Fibroblast of skin of left quadriceps (primary cell): ENCODE results near the gene PDLIM5.
"Not testable (repeated sequence)": the region's sequence is repeated elsewhere in the genome, so short reads cannot be mapped to it uniquely, and the experiment has no call there.

Source experiments
- DNase-seq, 2 experiments: peaks; one replicate each; pipeline ENCODE4 v3.0.0-alpha.2; 2013; ENCODE audit warnings: low read depth in 2 of 2

Gene PDLIM5

DNA sequence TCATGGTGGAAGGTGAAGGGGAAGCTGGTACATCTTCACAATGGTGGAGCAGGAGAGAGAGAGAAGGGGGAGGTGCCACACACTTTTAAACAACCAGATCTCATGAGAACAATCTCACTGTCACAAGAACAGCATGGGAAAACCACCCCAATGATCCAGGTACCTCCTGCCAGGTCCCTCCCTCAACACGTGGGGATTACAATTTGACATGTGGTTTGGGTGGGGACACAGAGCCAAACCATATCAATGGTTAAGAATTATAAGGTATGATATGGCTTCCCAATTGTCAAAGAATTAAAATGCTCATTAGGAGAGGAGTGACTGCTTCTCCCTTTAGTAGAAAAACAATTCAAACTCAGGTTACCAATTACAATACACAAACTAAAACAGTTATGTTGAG is 143.3 kb downstream of the PDLIM5 start:
- no peak for DNase-seq

DNA sequence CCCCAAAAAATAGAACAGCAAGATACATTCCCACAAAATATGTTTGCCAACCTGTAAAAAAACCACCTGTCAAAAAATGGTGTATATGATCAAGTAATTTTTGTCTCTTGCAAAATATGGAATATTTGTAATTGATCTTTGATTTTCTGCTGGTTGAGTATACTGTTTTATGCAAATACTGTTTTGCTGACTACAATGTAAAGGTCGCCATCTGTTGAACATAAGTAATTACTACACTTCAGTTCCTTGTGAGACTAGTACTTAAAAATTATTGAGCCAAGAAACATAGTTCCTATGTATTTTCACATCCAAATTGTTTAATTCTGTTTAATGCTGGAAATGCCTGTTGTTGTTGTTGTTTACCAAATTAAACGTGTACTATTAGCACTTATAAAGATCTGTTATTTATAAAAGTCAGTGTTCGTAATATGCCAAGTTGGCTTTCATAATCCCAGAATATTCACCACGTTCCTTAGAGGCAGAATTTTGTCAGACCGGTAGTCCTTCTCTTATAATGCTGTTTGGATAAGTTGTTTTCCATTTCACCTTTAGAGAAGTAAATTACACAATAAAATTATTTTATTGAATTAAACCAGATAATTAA is 144.2 kb downstream of the PDLIM5 start:
- peak; percentile 33 to 34 for DNase-seq

DNA sequence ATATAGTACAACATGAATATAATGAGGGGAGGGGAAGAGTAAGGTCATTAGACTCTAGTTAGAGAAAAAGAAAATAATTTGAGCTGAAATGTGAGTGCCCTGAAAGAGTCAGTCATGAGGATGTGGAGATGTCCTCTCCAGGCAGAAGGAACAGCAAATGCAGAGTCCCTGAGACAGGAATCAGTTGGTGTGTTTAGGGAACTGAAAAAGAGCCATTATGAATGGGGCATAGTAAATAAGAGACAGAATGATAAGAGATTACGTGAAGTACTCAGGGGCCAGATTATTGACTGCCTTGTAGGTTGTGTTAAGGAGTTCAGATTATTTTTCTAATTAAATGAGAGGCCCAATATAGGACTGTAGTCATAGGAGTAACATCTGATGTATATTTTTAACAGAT is 147.0 kb downstream of the PDLIM5 start:
- DNase-seq = no peak

DNA sequence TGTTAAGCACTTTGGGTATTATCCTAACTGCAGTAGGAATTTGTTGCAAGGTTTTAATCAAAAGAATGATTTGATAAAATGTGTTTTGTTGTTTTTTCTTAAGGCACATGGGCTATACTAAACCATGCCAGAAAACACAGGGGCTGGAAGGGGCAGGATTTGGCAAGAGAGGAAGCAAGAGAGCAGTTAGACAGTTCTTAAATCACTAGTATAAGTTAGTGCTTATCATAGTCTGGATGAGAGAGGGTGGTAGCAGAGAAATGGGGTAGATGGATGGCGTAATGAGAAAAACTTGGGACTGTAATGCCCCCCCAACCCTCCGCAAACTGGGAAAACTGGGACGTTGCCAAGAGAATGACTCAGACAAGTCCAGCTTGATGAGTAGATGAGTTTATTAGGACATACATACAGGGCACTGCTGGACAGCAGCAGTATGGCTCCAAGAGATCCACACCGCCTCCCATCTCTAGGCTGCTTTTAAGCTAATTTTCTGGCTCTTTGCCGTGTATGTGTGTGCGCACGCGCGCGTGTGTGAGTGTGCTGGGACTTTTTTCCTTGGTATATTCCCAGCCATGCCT is 151.5 kb downstream of the PDLIM5 start:
- peak in 1 of 2 experiments; percentile 13 for DNase-seq

DNA sequence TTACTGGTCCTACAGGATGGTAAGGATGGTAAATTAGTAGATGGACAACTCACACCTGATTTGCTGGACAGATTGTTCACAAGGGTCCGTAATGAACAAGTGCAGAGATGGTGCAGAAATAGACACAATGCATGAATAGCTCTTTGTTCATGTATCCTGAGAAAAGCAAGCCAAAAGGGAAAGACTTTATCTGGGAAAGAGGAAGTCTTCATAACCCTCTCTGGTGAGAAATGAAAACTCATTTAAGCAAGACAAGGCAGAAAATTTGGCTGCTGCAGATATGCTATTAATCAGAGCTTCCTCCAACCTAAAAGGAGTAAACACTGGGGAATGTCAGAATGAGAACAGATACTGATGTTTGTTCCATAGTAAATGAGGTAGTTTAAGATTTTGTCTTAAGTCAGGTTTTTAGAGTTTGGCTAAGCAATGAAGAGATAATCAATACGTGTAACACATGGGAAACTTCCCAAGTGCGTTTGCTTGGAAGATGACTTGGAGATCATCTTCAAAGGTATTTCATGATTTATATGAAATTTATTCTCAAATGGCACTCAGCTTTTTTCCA is 153.6 kb downstream of the PDLIM5 start:
- DNase-seq = no peak

DNA sequence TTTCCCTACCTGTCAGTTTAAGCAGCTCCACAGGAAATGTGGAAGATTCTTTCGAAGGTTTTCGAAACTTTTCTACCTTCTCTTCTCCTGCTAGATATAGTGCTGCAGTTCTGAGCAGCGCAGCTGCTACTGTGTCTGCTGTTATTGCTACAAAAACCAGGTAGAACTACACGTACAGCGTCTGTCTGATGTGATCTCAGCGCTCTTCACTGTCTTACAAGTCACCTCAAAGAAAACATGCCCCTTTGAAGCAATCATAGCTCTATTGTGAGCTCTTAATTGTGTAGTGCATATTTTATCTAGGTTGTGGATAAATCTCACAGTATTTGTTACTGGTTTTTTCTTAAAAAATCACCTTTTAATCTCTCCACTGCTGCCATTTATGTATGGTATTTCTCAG is 158.4 kb downstream of the PDLIM5 start:
- DNase-seq = no peak

DNA sequence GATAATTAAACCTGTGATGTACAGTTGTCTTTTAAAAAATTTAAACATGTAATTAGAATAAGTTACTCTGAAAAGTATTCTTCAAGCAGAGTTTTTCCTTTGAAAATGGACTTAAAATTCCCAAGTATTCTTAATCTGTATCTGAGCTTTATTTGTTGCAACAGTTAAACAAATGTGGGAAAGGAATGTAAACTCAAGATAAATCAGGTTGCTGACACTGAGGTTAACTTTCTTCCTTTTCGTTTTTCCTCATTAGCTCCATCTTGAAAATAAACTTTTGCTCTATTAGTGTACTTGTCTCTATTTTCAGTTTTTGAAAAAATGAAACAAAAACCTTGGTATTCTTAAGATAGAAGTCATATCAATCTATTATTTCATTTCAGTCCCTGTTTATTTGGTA is 161.5 kb downstream of the PDLIM5 start:
- no peak for DNase-seq

DNA sequence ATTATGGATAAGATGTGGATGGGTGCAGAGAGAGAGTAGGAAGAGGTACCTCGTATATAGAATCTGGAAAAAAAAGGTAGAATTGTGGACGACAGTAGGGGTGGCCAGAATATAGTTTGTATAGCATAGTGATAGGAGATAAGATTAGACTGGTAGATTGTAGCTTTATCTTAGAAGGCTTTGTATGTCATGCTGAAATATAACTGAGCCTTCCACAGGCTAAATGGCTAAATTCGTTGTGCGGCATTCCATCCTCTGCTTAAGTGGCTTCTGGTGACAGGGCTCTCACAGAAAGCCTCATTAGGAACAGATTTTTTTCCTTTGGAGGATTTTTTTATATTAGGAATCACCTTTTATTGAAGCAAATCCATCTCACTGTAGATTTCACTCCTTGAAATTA is 163.7 kb downstream of the PDLIM5 start:
- no peak for DNase-seq

DNA sequence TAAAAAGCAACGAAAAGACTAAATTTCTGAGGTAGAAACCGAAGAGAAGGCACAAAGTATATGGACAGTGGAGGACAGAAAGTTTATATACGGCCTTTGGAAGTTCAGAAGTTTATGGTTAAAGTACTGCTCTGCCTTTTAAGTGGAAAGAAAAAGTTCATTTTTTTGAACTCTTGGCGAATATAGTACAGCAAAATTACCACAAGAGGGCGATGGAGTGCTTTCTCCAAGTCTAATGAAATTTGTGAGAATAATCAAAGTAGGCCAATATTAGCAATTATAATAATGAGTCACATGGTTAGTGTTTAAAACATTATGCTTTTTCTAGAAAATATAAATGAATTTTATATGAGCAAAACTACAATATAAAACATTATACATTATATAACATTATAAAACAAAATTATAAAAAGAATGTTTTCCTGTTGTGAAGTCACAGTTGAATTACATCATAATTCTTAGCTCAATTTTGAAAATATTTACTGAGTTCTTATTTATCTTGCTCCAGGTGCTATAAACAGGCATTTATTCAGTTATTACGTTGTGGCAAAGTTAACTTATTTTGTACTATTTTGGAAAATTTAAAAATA is 169.8 kb downstream of the PDLIM5 start:
- DNase-seq = peak in 1 of 2 experiments; percentile 12

DNA sequence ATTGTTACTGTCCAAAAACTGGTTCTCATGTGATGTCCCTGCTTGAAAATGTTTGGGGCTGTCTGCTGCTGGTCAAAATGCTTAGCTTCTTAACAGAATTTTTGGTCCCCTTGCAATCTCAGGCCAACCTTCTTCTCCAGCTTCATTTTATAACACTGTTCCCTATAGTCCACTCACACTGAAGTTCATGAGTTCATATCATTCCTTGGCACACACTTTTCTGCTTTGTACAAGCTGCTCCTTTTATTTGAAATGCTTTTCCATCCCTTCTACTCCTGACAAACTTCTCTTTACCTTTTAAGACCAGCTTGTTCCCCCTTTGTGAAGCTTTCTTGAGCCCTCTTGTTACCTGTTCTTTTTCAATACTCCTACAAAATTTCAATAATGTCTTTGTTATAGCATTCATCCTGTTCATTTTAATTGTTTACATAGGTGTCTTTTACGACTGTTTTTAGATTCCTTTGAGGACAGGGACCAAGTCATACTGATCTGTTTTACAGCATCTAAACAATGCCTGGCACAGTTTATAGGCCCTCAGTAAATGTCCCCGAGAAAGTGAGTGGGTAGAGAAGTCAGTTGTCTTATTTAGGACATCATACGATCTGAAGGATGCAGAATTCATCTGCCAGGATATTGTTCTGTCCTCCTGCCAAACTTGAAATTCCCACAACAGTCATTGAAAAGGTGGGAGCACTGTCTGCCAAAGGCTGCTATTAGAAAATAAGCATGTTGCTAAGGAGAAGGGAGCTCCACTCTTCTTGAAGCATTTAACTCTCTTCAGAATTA is 171.6 kb downstream of the PDLIM5 start:
- DNase-seq = no peak

DNA sequence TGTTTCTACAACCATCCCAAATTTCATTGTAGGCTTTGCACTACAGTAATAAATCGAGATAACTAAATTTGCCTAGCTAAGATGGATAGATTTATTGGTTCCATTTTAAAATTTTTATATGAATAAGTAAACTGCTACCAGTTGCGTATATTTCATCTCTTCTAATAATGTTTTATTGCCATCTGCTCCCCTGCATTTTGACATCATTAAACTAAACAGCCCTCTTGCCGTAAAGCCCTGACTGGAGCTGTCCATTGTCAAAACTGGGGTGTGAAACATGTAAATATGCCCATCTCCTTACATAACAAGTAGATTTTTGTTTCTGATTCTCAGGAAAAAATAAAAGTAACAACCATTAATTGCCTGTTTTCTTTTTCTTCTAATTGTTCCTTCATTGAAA is 175.2 kb downstream of the PDLIM5 start:
- no peak for DNase-seq

DNA sequence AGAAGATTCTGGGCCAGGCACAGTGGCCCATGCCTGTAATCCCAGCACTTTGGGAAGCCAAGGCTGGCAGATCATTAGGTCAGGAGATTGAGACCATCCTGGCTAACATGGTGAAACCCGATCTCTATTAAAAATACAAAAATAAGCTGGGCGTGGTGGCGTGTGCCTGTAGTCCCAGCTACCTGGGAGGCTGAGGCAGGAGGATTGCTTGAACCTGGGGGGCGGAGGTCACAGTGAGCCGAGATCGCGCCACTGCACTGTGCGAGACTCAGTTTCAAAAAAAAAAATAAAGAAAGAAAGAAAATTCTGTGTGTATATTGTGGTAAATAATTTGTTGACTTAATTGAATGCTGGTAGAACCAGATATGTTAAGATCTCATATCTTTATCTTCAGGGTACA is 177.3 kb downstream of the PDLIM5 start:
- DNase-seq = not testable (repeated sequence)

DNA sequence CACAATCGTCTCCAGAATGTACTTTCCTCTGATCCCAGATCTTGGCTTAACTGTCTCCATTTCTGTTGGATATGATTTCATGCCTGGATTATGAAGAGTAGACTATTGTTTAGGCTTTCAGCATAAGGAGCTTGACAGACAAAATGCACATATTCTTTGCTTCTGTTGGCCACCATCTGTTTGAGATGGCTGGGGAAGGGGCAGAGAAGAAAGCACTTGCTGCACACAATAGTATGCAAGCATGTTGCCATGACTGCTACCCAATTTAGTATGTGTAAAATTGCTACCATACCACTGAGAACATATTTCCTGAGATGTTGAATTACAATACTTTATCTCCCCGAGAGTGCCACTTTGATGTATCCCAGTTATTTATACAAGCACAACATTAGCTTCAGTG is 178.1 kb downstream of the PDLIM5 start:
- DNase-seq = no peak

DNA sequence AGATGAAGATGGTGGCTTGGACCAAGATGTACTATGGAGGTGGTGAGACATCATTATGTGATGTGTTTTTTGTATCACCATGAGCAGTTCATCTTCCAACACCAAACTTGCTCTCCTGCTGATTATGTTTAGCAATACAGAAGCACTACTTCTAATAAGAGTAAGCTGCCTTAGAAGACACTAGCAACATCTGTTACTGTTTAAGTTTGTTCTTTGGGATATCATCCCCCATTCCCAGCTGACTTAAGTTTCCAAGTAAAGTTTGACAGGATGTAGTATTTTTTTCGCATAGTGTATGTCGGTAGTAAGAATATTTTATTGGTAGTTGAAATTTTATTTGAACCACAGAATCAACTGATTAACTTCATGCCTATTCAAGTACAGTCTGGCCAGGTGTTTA is 182.5 kb downstream of the PDLIM5 start:
- DNase-seq = peak; percentile 77 to 78

DNA sequence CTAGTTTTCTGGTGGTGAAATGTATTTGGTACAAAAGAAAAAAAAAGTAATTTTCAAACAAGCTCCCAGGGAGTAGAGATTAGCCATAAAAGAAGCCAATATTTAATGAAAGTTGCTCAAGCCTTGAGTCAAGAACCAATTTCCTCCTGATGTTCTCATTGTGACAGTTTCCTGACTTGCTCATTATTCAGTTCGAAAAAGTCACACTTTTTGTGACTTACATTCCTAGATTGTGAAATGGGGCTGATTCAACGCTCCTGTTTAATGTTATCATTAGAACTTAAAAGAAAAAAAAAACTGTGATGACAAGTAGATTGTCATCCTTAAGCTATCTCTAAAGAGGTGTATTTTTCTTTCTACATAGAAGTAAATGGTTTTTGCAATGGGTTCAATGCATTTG is 183.4 kb downstream of the PDLIM5 start:
- no peak for DNase-seq

DNA sequence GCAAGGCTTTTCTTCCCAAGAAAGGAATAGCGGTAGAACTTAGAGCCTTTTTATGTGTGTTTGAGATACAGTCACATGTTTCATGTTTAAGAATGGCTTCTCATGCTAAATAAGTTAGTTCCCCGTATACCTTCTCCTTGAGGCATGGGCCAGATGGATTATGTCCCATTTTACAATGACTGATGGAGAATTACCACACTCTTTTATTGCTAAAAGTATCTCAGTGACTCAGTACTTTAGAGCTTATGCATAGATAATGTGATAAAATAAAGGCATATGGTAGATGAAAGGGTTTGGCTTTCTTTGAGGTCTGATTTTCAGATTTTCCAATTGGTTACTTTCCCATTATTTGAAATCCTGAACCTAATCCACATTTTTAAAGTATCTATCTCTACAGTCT is 184.3 kb downstream of the PDLIM5 start:
- DNase-seq = no peak

DNA sequence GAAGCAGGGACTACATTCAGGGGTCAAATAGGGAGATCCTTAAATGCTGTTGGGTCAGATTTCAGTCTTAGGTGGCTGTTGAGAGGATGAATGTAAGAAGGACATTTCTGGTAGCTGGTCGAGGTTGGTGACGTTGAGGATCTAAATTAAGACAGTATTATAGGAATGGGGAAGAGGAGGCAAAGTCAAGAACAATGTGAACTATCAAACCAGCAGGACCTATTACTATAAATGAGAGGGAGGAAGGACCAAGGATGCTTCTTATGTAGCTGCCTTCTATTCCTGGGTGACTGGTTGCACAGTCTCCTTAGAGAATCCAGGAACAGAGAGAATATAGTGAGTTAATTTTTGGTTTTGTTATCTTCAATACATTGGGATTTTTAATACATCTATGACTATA is 187.6 kb downstream of the PDLIM5 start:
- no peak for DNase-seq

DNA sequence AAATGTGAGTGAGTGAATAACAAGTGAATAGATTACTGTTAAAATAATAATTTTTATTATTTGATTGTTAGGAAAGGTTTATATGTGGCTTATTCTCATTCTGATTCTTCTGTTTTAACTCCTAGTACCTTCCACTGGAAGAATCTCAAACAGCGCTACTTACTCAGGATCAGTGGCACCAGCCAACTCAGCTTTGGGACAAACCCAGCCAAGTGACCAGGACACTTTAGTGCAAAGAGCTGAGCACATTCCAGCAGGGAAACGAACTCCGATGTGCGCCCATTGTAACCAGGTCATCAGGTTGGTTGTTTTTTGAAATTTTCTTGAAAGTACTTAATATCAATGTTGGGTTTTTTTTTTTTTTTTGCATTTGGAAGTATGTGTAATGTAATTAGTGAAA is 188.4 kb downstream of the PDLIM5 start:
- DNase-seq = no peak

DNA sequence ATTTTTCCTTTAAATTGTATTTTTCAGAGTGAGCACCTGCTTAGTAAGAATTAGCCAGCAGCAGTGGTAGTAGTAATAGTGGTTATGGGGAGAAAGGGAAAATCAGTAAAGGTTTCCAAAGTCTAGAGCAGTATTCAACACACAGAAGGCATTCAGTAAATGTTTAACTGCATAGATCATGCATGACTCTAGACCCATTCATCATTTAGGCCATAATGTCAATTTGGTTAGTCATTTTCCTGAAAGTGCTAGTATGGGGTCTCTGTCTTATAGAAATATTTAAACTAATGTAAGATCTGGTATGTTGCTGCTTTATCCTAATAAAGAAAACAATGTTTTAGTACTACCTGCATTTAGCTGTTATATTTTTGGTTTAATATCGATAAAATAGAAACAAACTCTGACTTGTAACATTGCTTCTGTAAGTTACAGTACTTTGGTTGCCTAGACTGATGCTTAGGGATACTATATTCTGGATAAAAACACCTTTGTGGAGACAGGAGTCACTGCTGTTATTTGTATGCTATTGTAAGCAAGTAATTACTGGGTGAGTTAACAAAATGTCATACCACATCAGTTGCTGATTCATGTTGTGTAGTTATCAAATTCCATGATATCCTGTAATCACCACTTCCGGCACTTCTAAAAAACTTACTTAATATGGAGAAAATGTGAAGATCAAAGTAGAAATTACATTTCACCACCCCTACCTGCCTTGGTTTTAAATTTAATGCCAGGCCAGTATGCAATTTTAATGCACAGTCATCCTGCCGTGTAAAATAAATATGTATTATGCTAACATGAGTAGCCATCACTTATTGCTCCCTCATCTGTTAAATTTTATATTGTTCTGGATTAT is 190.2 kb downstream of the PDLIM5 start:
- DNase-seq = peak in 1 of 2 experiments; percentile 52

DNA sequence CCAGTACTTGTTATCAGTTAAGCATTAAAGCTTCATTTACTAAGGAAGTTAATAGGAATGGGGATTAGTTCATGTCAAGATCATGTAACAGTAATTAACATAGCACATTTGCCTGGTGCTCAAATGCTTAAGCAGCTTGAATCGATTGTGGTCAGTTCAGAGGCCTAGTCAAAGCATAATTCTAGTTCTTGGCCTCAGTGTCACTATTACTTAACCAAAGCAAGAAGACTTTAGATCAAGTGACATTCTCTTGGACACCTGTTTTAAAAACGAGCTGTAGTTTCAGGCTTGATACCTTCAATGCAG is 190.8 kb downstream of the PDLIM5 start:
- DNase-seq = no peak

DNA sequence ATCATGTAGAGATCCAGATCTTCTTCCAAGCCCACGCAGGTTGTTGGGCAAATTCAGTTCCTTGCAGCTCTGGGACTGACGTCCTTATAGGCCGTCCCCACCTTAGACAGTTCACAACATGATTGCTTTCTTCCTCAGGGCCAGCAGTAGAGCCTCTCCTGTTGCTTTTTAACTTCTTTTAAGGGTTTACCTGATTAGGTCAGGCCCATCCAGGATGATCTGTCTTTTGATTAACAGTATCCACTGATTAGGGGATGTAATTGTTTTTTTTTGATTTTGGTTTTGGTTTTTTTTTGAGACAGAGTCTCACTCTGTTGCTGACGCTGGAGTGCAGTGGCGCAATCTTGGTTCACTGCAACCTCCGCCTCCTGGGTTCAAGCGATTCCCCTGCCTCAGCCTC is 197.0 kb downstream of the PDLIM5 start:
- no peak for DNase-seq
